HCT116 (cell line): ENCODE results near the gene LRSAM1. TPM values are rescaled to one million over a fixed set of nuclear protein-coding genes. Genes with fewer than 3 reads are reported as not detected.

Source experiments
- ATAC-seq: fragments of 200-7000 bp; cut with Tn5 transposase; 2 replicates; pipeline ENCODE4 v1.9.1; 2020; ENCODE audit warnings: mild to moderate bottlenecking, moderate library complexity
- BruUV-seq: library from RNA; stranded (reverse); fragments of 400-500 nt; replicated peaks from 2 replicates; lab custom pipeline; 2021; lab: Mats Ljungman, UMichigan
- CTCF ChIA-PET: fragments of 300-600 bp; sonication (Branson Sonifier 250); formaldehyde crosslinking; loops from one replicate; lab custom pipeline; 2021; ENCODE audit warnings: antibody characterized with exemption; lab: Charles Lee
- POLR2A ChIA-PET: fragments of 300-600, 350-600 bp; sonication (Branson Sonifier 250); formaldehyde crosslinking; loops from one replicate; lab custom pipeline; 2021; ENCODE audit warnings: antibody characterized with exemption; lab: Charles Lee
- RAD21 ChIA-PET, 2 experiments: fragments of 300-600 bp; sonication (Branson Sonifier 250); formaldehyde crosslinking; loops; one replicate each; lab custom pipeline; 2023; ENCODE audit warnings: low total read pairs in 2 of 2; ENCODE audit not compliant: uncharacterized antibody in 2 of 2, unreplicated experiment in 2 of 2, low non-redundant PET in 1 of 2; lab: Charles Lee
- DNase-seq: peaks from one replicate; pipeline ENCODE4 v3.0.0-alpha.2; 2010; ENCODE audit warnings: low read depth, low spot score
- H2AFZ ChIP-seq: fragments of 200-600 bp; shearing (Covaris generic), sonication (generic); 2 replicates; pipeline ENCODE4 v1.6.1; 2017; ENCODE audit warnings: low read depth, mixed run types, mixed read lengths, antibody characterized with exemption, low read length; ENCODE audit not compliant: poor library complexity, severe bottlenecking
- H3K27ac ChIP-seq: 2 replicates; pipeline ENCODE4 v1.5.1; 2012; ENCODE audit warnings: low read depth, low read length
- H3K27me3 ChIP-seq: fragments of 200-600 bp; sonication (generic); 2 replicates; pipeline ENCODE4 v1.6.1; 2016; ENCODE audit warnings: mixed run types, low read length, mixed read lengths; ENCODE audit not compliant: insufficient read depth
- H3K36me3 ChIP-seq, 2 experiments: fragments of 200-500 bp in 1 of 2; fragments of 200-600 bp in 1 of 2; sonication (Bioruptor generic) in 1 of 2; sonication (generic) in 1 of 2; 2 replicates each; pipeline versions ENCODE4 v1.5.1 to v1.6.1; 2014 to 2016; ENCODE audit warnings: low read length in 2 of 2, inconsistent platforms in 1 of 2, mixed read lengths in 1 of 2, mixed run types in 1 of 2; ENCODE audit not compliant: insufficient read depth in 2 of 2, control insufficient read depth in 1 of 2
- H3K4me1 ChIP-seq, 2 experiments: fragments of 200-600 bp in 1 of 2; sonication (generic) in 1 of 2; 2 replicates each; pipeline versions ENCODE4 v1.5.1 to v1.6.1; 2012 to 2017; ENCODE audit warnings: low read length in 2 of 2, inconsistent platforms in 1 of 2, mild to moderate bottlenecking in 1 of 2, mixed read lengths in 1 of 2, mixed run types in 1 of 2, moderate library complexity in 1 of 2; ENCODE audit not compliant: insufficient read depth in 2 of 2, control insufficient read depth in 1 of 2
- H3K4me2 ChIP-seq: fragments of 200-600 bp; sonication (generic); 2 replicates; pipeline ENCODE4 v1.6.1; 2017; ENCODE audit warnings: mixed run types, low read length, mixed read lengths
- H3K4me3 ChIP-seq, 2 experiments: fragments of 200-600 bp in 1 of 2; sonication (generic) in 1 of 2; replicated peaks in 1 of 2; 2 replicates each; pipeline ENCODE4 v1.5.1; 2011 to 2016; ENCODE audit warnings: low read length in 2 of 2, control low read depth in 1 of 2, low read depth in 1 of 2, mild to moderate bottlenecking in 1 of 2, mixed read lengths in 1 of 2, mixed run types in 1 of 2
- H3K79me2 ChIP-seq: fragments of 200-600 bp; sonication (generic); 2 replicates; pipeline ENCODE4 v1.6.1; 2017; ENCODE audit warnings: mild to moderate bottlenecking, mixed run types, low read length, moderate library complexity, mixed read lengths; ENCODE audit not compliant: insufficient read depth
- H3K9ac ChIP-seq: fragments of 200-600 bp; sonication (generic); 2 replicates; pipeline ENCODE4 v1.6.1; 2016; ENCODE audit warnings: low read length, mixed read lengths
- H3K9me2 ChIP-seq: fragments of 200-600 bp; sonication (generic), shearing (Covaris generic); 2 replicates; pipeline ENCODE4 v1.6.1; 2017; ENCODE audit warnings: mixed run types, mild to moderate bottlenecking, moderate library complexity; ENCODE audit not compliant: insufficient read depth
- H3K9me3 ChIP-seq, 2 experiments: fragments of 200-500 bp in 1 of 2; fragments of 200-600 bp in 1 of 2; sonication (Bioruptor generic) in 1 of 2; sonication (generic) in 1 of 2; 2 replicates each; pipeline ENCODE4 v1.6.1; 2014 to 2017; ENCODE audit warnings: low read length in 2 of 2, mixed read lengths in 2 of 2, inconsistent platforms in 1 of 2, low read depth in 1 of 2, mild to moderate bottlenecking in 1 of 2, mixed run types in 1 of 2, moderate library complexity in 1 of 2; ENCODE audit not compliant: control insufficient read depth in 1 of 2, insufficient read depth in 1 of 2
- H4K20me1 ChIP-seq: fragments of 200-600 bp; sonication (generic), shearing (Covaris generic); 2 replicates; pipeline ENCODE4 v1.6.1; 2017; ENCODE audit warnings: mixed run types, mild to moderate bottlenecking, moderate library complexity; ENCODE audit not compliant: insufficient read depth
- CBX3 ChIP-seq: IDR thresholded peaks from 2 replicates; pipeline ENCODE4 v1.6.1; 2012; ENCODE audit warnings: low read depth
- CEBPB ChIP-seq: IDR thresholded peaks from 2 replicates; pipeline ENCODE4 v1.6.1; 2012; ENCODE audit warnings: low read depth
- EGR1 ChIP-seq: IDR thresholded peaks from 2 replicates; pipeline ENCODE4 v1.6.1; 2012; ENCODE audit warnings: low read depth
- ELF1 ChIP-seq: IDR thresholded peaks from 2 replicates; pipeline ENCODE4 v1.6.1; 2012; ENCODE audit warnings: low read depth, borderline replicate concordance
- FOSL1 ChIP-seq: IDR thresholded peaks from 2 replicates; pipeline ENCODE4 v1.6.1; 2012; ENCODE audit warnings: low read depth
- POLR2A ChIP-seq: IDR thresholded peaks from 2 replicates; pipeline ENCODE4 v1.7.0; 2011; ENCODE audit warnings: borderline replicate concordance; ENCODE audit not compliant: insufficient read depth, insufficient read length; ENCODE audit errors: extremely low read depth
- RAD21 ChIP-seq: IDR thresholded peaks from 2 replicates; pipeline ENCODE4 v1.6.1; 2012; ENCODE audit warnings: low read depth, mild to moderate bottlenecking
- SIN3A ChIP-seq: IDR thresholded peaks from 2 replicates; pipeline ENCODE4 v1.6.1; 2012; ENCODE audit warnings: low read depth
- SRF ChIP-seq: IDR thresholded peaks from 2 replicates; pipeline ENCODE4 v1.6.1; 2012; ENCODE audit warnings: low read depth
- YY1 ChIP-seq: IDR thresholded peaks from 2 replicates; pipeline ENCODE4 v1.6.1; 2011; ENCODE audit warnings: low read length, low read depth, moderate library complexity, mild to moderate bottlenecking; ENCODE audit not compliant: insufficient replicate concordance; ENCODE audit errors: extremely low read depth
- ZFX ChIP-seq: fragments of 450-650 bp; IDR thresholded peaks from 2 replicates; pipeline ENCODE4 v1.6.1; 2017
- ZNF274 ChIP-seq: fragments of 200-500 bp; sonication (Bioruptor generic); IDR thresholded peaks from 2 replicates; pipeline ENCODE4 v1.6.1; 2014; ENCODE audit warnings: mild to moderate bottlenecking, low read depth, low read length, inconsistent platforms
- intact Hi-C: fragments of 100-400 bp; cut with micrococcal nuclease; formaldehyde crosslinking; loops from 2 replicates; pipeline ENCODE4 v1.10.0; 2022
- total RNA-seq: library from RNA; stranded (reverse); gene quantifications from one replicate; pipeline ENCODE4 v1.2.1, GENCODE V29; 2021; ENCODE audit not compliant: unreplicated experiment
- TF ChIP-seq, protein P1 (sequence below): IDR thresholded peaks from 2 replicates; pipeline ENCODE4 v1.6.1; 2012; ENCODE audit warnings: low read depth
- TF ChIP-seq, protein P2 (sequence below): IDR thresholded peaks from 2 replicates; pipeline ENCODE4 v1.6.1; 2012
- TF ChIP-seq, protein P3 (sequence below): IDR thresholded peaks from 2 replicates; pipeline ENCODE4 v1.6.1; 2011; ENCODE audit warnings: mild to moderate bottlenecking, low read length, moderate library complexity; ENCODE audit not compliant: insufficient replicate concordance; ENCODE audit errors: extremely low read depth
- TF ChIP-seq, protein P4 (sequence below), 3 experiments: fragments of 200-600 bp in 1 of 3; sonication (generic) in 1 of 3; IDR thresholded peaks in 2 of 3; conservative IDR thresholded peaks in 1 of 3; 2 replicates each; pipeline ENCODE4 v1.5.1; 2012 to 2017; ENCODE audit warnings: low read depth in 2 of 3, low read length in 2 of 3, antibody characterized with exemption in 1 of 3, borderline replicate concordance in 1 of 3, control low read depth in 1 of 3, mild to moderate bottlenecking in 1 of 3, mixed read lengths in 1 of 3, mixed run types in 1 of 3, moderate library complexity in 1 of 3; ENCODE audit not compliant: insufficient read depth in 1 of 3

Gene LRSAM1
- total RNA-seq, 1 experiment from 2014 or later = 25.9 TPM

DNA sequence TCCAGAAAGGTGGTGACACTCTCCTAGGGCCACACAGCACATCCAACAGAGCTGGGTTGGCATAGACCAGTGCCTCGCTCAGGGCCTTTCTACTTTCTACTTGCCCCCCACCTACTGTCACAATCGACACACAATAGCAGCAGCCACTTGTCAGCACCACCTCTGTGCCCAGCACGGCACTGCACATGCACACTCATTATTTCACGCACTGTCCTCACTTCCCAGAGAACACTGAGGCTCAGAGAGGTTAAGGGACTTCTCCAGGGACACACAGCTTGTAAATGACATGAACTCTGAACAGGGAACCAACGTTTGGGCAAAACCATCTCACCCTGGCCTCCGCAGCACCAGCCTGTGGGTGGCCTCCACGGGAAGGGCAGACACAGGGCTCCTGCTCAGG, 89.9 kb downstream of the LRSAM1 start (continued):
- TF ChIP-seq, protein P1, sequence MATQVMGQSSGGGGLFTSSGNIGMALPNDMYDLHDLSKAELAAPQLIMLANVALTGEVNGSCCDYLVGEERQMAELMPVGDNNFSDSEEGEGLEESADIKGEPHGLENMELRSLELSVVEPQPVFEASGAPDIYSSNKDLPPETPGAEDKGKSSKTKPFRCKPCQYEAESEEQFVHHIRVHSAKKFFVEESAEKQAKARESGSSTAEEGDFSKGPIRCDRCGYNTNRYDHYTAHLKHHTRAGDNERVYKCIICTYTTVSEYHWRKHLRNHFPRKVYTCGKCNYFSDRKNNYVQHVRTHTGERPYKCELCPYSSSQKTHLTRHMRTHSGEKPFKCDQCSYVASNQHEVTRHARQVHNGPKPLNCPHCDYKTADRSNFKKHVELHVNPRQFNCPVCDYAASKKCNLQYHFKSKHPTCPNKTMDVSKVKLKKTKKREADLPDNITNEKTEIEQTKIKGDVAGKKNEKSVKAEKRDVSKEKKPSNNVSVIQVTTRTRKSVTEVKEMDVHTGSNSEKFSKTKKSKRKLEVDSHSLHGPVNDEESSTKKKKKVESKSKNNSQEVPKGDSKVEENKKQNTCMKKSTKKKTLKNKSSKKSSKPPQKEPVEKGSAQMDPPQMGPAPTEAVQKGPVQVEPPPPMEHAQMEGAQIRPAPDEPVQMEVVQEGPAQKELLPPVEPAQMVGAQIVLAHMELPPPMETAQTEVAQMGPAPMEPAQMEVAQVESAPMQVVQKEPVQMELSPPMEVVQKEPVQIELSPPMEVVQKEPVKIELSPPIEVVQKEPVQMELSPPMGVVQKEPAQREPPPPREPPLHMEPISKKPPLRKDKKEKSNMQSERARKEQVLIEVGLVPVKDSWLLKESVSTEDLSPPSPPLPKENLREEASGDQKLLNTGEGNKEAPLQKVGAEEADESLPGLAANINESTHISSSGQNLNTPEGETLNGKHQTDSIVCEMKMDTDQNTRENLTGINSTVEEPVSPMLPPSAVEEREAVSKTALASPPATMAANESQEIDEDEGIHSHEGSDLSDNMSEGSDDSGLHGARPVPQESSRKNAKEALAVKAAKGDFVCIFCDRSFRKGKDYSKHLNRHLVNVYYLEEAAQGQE = no peak
- TF ChIP-seq CBX3 (no peak), RAD21 (no peak)
- TF ChIP-seq, protein P2, sequence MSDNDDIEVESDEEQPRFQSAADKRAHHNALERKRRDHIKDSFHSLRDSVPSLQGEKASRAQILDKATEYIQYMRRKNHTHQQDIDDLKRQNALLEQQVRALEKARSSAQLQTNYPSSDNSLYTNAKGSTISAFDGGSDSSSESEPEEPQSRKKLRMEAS = no peak

DNA sequence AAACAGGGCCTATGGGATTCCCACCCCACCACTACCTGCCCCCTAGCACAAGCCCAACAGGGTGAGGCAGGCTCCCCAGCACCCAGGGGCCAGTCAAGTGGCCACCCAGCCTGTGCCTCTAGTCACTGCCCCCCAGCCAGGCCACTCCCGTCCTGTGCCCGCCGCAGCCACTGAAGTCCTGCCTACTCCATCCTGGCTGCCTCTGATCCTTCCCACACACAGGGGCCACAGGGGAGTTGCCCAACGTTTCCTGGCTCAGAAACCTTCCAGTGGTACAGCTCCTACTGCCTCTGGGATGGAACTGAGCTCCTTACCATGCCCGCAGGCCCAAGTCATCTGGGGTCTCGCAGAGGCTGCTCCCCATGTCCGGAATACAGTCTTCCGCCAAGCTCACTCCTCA, 90.6 kb downstream of the LRSAM1 start:
- H3K9me2 ChIP-seq = no peaks in the 10 kb centered on the region
- DNase-seq (no peak), ATAC-seq (no peak)
- intact Hi-C loops = no loop called here
- H3K27ac ChIP-seq = no peak overlapping the region; the same call in 1 of the 2 replicates
- BruUV-seq = no TSS peak
- H3K4me1 ChIP-seq = peaks cover 11 to 62% of the 10 kb centered on the region in 2 experiments
- H2AFZ ChIP-seq = no peak overlapping the region
- TF ChIP-seq, protein P2 = no peak
- TF ChIP-seq CEBPB (no peak), EGR1 (no peak), POLR2A (no peak), FOSL1 (no peak), SRF (no peak), ZNF274 (no peak), SIN3A (no peak), YY1 (no peak), ZFX (no peak), ELF1 (no peak)
- TF ChIP-seq, protein P3, sequence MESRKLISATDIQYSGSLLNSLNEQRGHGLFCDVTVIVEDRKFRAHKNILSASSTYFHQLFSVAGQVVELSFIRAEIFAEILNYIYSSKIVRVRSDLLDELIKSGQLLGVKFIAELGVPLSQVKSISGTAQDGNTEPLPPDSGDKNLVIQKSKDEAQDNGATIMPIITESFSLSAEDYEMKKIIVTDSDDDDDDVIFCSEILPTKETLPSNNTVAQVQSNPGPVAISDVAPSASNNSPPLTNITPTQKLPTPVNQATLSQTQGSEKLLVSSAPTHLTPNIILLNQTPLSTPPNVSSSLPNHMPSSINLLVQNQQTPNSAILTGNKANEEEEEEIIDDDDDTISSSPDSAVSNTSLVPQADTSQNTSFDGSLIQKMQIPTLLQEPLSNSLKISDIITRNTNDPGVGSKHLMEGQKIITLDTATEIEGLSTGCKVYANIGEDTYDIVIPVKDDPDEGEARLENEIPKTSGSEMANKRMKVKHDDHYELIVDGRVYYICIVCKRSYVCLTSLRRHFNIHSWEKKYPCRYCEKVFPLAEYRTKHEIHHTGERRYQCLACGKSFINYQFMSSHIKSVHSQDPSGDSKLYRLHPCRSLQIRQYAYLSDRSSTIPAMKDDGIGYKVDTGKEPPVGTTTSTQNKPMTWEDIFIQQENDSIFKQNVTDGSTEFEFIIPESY = no peak
- TF ChIP-seq, protein P4, sequence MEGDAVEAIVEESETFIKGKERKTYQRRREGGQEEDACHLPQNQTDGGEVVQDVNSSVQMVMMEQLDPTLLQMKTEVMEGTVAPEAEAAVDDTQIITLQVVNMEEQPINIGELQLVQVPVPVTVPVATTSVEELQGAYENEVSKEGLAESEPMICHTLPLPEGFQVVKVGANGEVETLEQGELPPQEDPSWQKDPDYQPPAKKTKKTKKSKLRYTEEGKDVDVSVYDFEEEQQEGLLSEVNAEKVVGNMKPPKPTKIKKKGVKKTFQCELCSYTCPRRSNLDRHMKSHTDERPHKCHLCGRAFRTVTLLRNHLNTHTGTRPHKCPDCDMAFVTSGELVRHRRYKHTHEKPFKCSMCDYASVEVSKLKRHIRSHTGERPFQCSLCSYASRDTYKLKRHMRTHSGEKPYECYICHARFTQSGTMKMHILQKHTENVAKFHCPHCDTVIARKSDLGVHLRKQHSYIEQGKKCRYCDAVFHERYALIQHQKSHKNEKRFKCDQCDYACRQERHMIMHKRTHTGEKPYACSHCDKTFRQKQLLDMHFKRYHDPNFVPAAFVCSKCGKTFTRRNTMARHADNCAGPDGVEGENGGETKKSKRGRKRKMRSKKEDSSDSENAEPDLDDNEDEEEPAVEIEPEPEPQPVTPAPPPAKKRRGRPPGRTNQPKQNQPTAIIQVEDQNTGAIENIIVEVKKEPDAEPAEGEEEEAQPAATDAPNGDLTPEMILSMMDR (IDR thresholded peaks at IDR 0.05 in 2 of 3, conservative IDR thresholded peaks at IDR 0.05 in 1 of 3; ENCODE audit: borderline replicate concordance in 1 of 3, insufficient read depth in 1 of 3, low read depth in 2 of 3, low read length in 2 of 3) = no peak
- H3K4me3 ChIP-seq = no peak overlapping the region
- CTCF ChIA-PET = no interaction called here
- no peaks in the 10 kb centered on the region; a peak in 1 of 4 replicates for H3K36me3 ChIP-seq
- H3K27me3 ChIP-seq = no peaks in the 10 kb centered on the region
- no peak overlapping the region for H3K9ac ChIP-seq
- RAD21 ChIA-PET = no interaction called here
- no peaks in the 10 kb centered on the region for H4K20me1 ChIP-seq
- POLR2A ChIA-PET = no interaction called here
- no peaks in the 10 kb centered on the region for H3K9me3 ChIP-seq
- no peak overlapping the region for H3K4me2 ChIP-seq
- H3K79me2 ChIP-seq = peaks cover 95% of the 10 kb centered on the region
